ENCODE results near the gene CYTH3.

GRCh38 chr7:6167587-6168476 is 104.6 kb downstream of the CYTH3 start:
- no peak for TF ChIP-seq CTCF (IDR thresholded peaks at IDR 0.05; ENCODE audit: insufficient read depth, low read length)
- TF ChIP-seq, protein P1, sequence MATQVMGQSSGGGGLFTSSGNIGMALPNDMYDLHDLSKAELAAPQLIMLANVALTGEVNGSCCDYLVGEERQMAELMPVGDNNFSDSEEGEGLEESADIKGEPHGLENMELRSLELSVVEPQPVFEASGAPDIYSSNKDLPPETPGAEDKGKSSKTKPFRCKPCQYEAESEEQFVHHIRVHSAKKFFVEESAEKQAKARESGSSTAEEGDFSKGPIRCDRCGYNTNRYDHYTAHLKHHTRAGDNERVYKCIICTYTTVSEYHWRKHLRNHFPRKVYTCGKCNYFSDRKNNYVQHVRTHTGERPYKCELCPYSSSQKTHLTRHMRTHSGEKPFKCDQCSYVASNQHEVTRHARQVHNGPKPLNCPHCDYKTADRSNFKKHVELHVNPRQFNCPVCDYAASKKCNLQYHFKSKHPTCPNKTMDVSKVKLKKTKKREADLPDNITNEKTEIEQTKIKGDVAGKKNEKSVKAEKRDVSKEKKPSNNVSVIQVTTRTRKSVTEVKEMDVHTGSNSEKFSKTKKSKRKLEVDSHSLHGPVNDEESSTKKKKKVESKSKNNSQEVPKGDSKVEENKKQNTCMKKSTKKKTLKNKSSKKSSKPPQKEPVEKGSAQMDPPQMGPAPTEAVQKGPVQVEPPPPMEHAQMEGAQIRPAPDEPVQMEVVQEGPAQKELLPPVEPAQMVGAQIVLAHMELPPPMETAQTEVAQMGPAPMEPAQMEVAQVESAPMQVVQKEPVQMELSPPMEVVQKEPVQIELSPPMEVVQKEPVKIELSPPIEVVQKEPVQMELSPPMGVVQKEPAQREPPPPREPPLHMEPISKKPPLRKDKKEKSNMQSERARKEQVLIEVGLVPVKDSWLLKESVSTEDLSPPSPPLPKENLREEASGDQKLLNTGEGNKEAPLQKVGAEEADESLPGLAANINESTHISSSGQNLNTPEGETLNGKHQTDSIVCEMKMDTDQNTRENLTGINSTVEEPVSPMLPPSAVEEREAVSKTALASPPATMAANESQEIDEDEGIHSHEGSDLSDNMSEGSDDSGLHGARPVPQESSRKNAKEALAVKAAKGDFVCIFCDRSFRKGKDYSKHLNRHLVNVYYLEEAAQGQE (IDR thresholded peaks at IDR 0.05; ENCODE audit: insufficient replicate concordance, low read depth), result no peak
- TF ChIP-seq POLR2AphosphoS5 (IDR thresholded peaks at IDR 0.05; ENCODE audit: low read depth), result no peak
- TF ChIP-seq GABPA (IDR thresholded peaks at IDR 0.05; ENCODE audit: low read depth), result no peak
- TF ChIP-seq SPI1 (IDR thresholded peaks at IDR 0.05; ENCODE audit: borderline replicate concordance, low read depth), result no peak

Measured in HL-60 (cell line).